ENCODE measurements around the gene COPS2. TPM values are rescaled to one million over a fixed set of nuclear protein-coding genes. Genes with fewer than 3 reads are reported as not detected.

The COPS2 gene
- total RNA-seq, 2 donors from 2014 or later: 57.1 to 60.9 TPM

GRCh38 chr15:49101536-49101935 is 53.9 kb downstream of the COPS2 start:
- peaks cover under 1% of the 10 kb centered on the region for H3K4me1 Mint-ChIP-seq
- TF ChIP-seq CTCF (conservative IDR thresholded peaks at IDR 0.05): no peak
- DNase-seq: no peak
- no peaks in the 10 kb centered on the region for H3K27me3 Mint-ChIP-seq (ENCODE audit: insufficient read depth)
- H3K27me3 ChIP-seq (ENCODE audit: control insufficient read depth, insufficient read depth, low read length, poor library complexity, severe bottlenecking): no peaks in the 10 kb centered on the region
- no peak overlapping the region for H3K4me3 ChIP-seq (ENCODE audit: low read length)
- no peak overlapping the region for H3K27ac ChIP-seq (ENCODE audit: low read depth, low read length)
- 100% methylated on average over 1 of the region's 2 CpGs; no CpG with 5 or more reads in 1 of the 2 experiments for WGBS, 2 experiments (ENCODE audit: insufficient coverage in 1 of 2, insufficient read length in 1 of 2)
- peaks cover 12% of the 10 kb centered on the region for H3K36me3 ChIP-seq (ENCODE audit: control insufficient read depth, insufficient read depth, low read length)
- H3K4me1 ChIP-seq (ENCODE audit: control insufficient read depth, insufficient read depth, low read length): no peaks in the 10 kb centered on the region
- peaks cover 8% of the 10 kb centered on the region for H3K36me3 Mint-ChIP-seq (ENCODE audit: low read depth)
- no peak overlapping the region for H3K9ac ChIP-seq (ENCODE audit: extremely low read depth, low read length, poor library complexity, severe bottlenecking)
- H3K27ac Mint-ChIP-seq: no peak overlapping the region
- no peaks in the 10 kb centered on the region for H3K9me3 Mint-ChIP-seq
- no peak overlapping the region for H3K4me3 Mint-ChIP-seq
- no peaks in the 10 kb centered on the region for H3K9me3 ChIP-seq (ENCODE audit: control insufficient read depth, low read length)

DNA sequence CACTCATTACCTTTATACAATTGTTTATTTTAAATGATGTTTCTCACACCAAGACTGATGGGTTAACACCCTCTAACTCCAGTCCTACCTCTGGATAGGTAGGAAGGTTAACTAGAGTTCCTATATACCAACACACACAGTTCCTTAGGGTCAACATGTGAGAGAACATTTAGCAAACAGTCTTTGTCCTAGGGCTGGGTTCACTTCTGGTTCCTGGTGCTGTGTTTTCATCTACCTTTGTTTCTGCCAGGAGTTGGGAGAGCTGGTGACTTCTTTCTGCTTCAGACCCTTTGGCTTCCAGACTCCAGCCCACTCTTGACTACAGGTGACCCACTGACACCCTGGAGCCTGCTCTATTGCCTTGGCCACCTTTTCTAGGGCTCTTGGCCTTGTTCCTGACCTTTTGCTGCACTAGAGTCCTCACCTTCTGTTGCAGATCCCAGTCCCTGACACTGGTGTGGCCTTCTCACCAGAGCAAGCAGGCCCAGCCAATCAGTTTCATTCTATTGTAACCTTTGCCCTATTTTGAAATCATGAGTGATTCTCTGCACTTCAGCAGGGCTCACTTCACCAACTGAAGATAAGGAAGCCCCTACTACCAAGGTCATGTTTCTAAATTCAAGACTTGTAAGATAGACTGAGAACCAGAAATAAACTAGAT is 59.2 kb downstream of the COPS2 start:
- TF ChIP-seq CTCF (conservative IDR thresholded peaks at IDR 0.05): no peak
- H3K27me3 Mint-ChIP-seq (ENCODE audit: insufficient read depth): no peaks in the 10 kb centered on the region
- Histone ChIP-seq H3K4me1 (ENCODE audit: control insufficient read depth, insufficient read depth, low read length) (no peaks in the 10 kb centered on the region), H3K36me3 (ENCODE audit: control insufficient read depth, insufficient read depth, low read length) (peaks cover 2% of the 10 kb centered on the region), H3K9me3 (ENCODE audit: control insufficient read depth, low read length) (no peaks in the 10 kb centered on the region), H3K9ac (ENCODE audit: extremely low read depth, low read length, poor library complexity, severe bottlenecking) (no peak overlapping the region), H3K4me3 (ENCODE audit: low read length) (no peak overlapping the region), H3K27me3 (ENCODE audit: control insufficient read depth, insufficient read depth, low read length, poor library complexity, severe bottlenecking) (no peaks in the 10 kb centered on the region), H3K27ac (ENCODE audit: low read depth, low read length) (no peak overlapping the region)
- no peaks in the 10 kb centered on the region for H3K9me3 Mint-ChIP-seq
- no peak for DNase-seq
- H3K4me3 Mint-ChIP-seq: no peak overlapping the region
- no peaks in the 10 kb centered on the region for H3K36me3 Mint-ChIP-seq (ENCODE audit: low read depth)
- no peak overlapping the region for H3K27ac Mint-ChIP-seq
- H3K4me1 Mint-ChIP-seq: peaks cover 4% of the 10 kb centered on the region

- Mint-ChIP-seq H3K36me3 (ENCODE audit: low read depth) (no peaks in the 10 kb centered on the region), H3K4me1 (peaks cover 4% of the 10 kb centered on the region), H3K27ac (no peak overlapping the region), H3K4me3 (no peak overlapping the region), H3K9me3 (no peaks in the 10 kb centered on the region), H3K27me3 (ENCODE audit: insufficient read depth) (no peaks in the 10 kb centered on the region)
- H3K9me3 ChIP-seq (ENCODE audit: control insufficient read depth, low read length): no peaks in the 10 kb centered on the region
- TF ChIP-seq CTCF (conservative IDR thresholded peaks at IDR 0.05): no peak
- H3K27ac ChIP-seq (ENCODE audit: low read depth, low read length): no peak overlapping the region
- no peaks in the 10 kb centered on the region for H3K36me3 ChIP-seq (ENCODE audit: control insufficient read depth, insufficient read depth, low read length)
- H3K9ac ChIP-seq (ENCODE audit: extremely low read depth, low read length, poor library complexity, severe bottlenecking): no peak overlapping the region
- WGBS, 2 experiments (ENCODE audit: insufficient coverage in 1 of 2, insufficient read length in 1 of 2): 83 to 96% methylated on average over 1 of the region's 1 CpG
- no peaks in the 10 kb centered on the region for H3K4me1 ChIP-seq (ENCODE audit: control insufficient read depth, insufficient read depth, low read length)
- H3K27me3 ChIP-seq (ENCODE audit: control insufficient read depth, insufficient read depth, low read length, poor library complexity, severe bottlenecking): no peaks in the 10 kb centered on the region
- no peak overlapping the region for H3K4me3 ChIP-seq (ENCODE audit: low read length)
- no peak for DNase-seq
These were observed 60.5 kb downstream of the COPS2 start for GRCh38 chr15:49094923-49095322.
